Mesendoderm (in vitro differentiated cells): ENCODE data around the gene PTGER4.
A peak's percentile ranks its signal among the peaks of the same experiment; 100 is the strongest.

Experiments
- DNase-seq: peaks from one replicate; pipeline ENCODE4 v3.0.0; 2013
- H2AK5ac ChIP-seq: 2 replicates; pipeline ENCODE4 v1.6.1; 2013; ENCODE audit warnings: low read length, inconsistent platforms
- H2BK120ac ChIP-seq: 2 replicates; pipeline ENCODE4 v1.6.1; 2013; ENCODE audit warnings: low read depth, mild to moderate bottlenecking, low read length, moderate library complexity, mixed read lengths
- H2BK15ac ChIP-seq: replicated peaks from 2 replicates; pipeline ENCODE4 v1.6.1; 2013; ENCODE audit warnings: low read depth, mild to moderate bottlenecking, moderate library complexity
- H2BK5ac ChIP-seq: 2 replicates; pipeline ENCODE4 v1.6.1; 2013; ENCODE audit warnings: low read length, inconsistent platforms
- H3K18ac ChIP-seq: 2 replicates; pipeline ENCODE4 v1.6.1; 2013; ENCODE audit warnings: mild to moderate bottlenecking, low read length, mixed read lengths
- H3K23ac ChIP-seq: one replicate; pipeline ENCODE4 v1.6.1; 2013; ENCODE audit warnings: low read length
- H3K27ac ChIP-seq: 2 replicates; pipeline ENCODE4 v1.5.1; 2013; ENCODE audit warnings: low read depth, mild to moderate bottlenecking, inconsistent platforms, low read length, moderate library complexity
- H3K27me3 ChIP-seq: 2 replicates; pipeline ENCODE4 v1.6.1; 2013; ENCODE audit warnings: low read length, control low read depth, mild to moderate bottlenecking, inconsistent platforms; ENCODE audit not compliant: insufficient read depth, poor library complexity
- H3K36me3 ChIP-seq: 2 replicates; pipeline ENCODE4 v1.6.1; 2013; ENCODE audit warnings: low read length, inconsistent platforms; ENCODE audit not compliant: control insufficient read depth, insufficient read depth
- H3K4ac ChIP-seq: one replicate; pipeline ENCODE4 v1.6.1; 2013; ENCODE audit warnings: low read depth, mild to moderate bottlenecking, low read length, moderate library complexity
- H3K4me1 ChIP-seq: 2 replicates; pipeline ENCODE4 v1.6.1; 2013; ENCODE audit warnings: low read depth, low read length, inconsistent platforms; ENCODE audit not compliant: control insufficient read depth
- H3K4me2 ChIP-seq: 2 replicates; pipeline ENCODE4 v1.6.1; 2013; ENCODE audit warnings: low read length
- H3K4me3 ChIP-seq: 2 replicates; pipeline ENCODE4 v1.5.1; 2013; ENCODE audit warnings: mild to moderate bottlenecking, low read length
- H3K56ac ChIP-seq: one replicate; pipeline ENCODE4 v1.6.1; 2013; ENCODE audit warnings: low read length
- H3K79me1 ChIP-seq: 2 replicates; pipeline ENCODE4 v1.6.1; 2013; ENCODE audit warnings: low read length, inconsistent platforms
- H3K79me2 ChIP-seq: 2 replicates; pipeline ENCODE4 v1.6.1; 2013; ENCODE audit warnings: mild to moderate bottlenecking, low read length; ENCODE audit not compliant: control insufficient read depth, insufficient read depth
- H3K9ac ChIP-seq: 2 replicates; pipeline ENCODE4 v1.6.1; 2013; ENCODE audit warnings: low read length, inconsistent platforms
- H4K5ac ChIP-seq: one replicate; pipeline ENCODE4 v1.6.1; 2013; ENCODE audit warnings: low read length
- H4K8ac ChIP-seq: one replicate; pipeline ENCODE4 v1.6.1; 2013; ENCODE audit warnings: low read depth, mild to moderate bottlenecking, control low read depth, low read length, moderate library complexity
- WGBS: extraction: QIAGEN DNeasy Blood & Tissue Kit; methylation state at CpG from one replicate; pipeline ENCODE4 v1.1.7; 2013; ENCODE audit warnings: low lambda C conversion rate, missing lambda C conversion rate; ENCODE audit not compliant: insufficient coverage; ENCODE audit errors: extremely low coverage; 5-methylcytosine and 5-hydroxymethylcytosine counted together

PTGER4 gene

GRCh38 chr5:40678460-40679147 lies 1.1 kb upstream of the PTGER4 start:
- no peak overlapping the region for H2BK5ac ChIP-seq
- no peak overlapping the region for H3K18ac ChIP-seq
- H3K4me2 ChIP-seq, result peak overlapping the region; percentile 32
- H3K4ac ChIP-seq, result no peak overlapping the region
- no peak overlapping the region for H4K5ac ChIP-seq
- no peak overlapping the region for H4K8ac ChIP-seq
- H3K4me3 ChIP-seq, result peak overlapping the region; percentile 14
- peak overlapping the region; percentile 7 for H3K9ac ChIP-seq
- no peaks in the 10 kb centered on the region for H3K79me2 ChIP-seq
- H2AK5ac ChIP-seq, result no peak overlapping the region
- H3K56ac ChIP-seq, result peak overlapping the region; percentile 54
- no peak overlapping the region for H2BK120ac ChIP-seq
- DNase-seq, result no peak
- H2BK15ac ChIP-seq, result no peak overlapping the region
- peaks cover 5% of the 10 kb centered on the region for H3K4me1 ChIP-seq
- WGBS, result no CpG with 5 or more reads among the region's 12 CpGs
- H3K27me3 ChIP-seq, result peaks cover 11% of the 10 kb centered on the region
- H3K79me1 ChIP-seq, result no peaks in the 10 kb centered on the region
- H3K23ac ChIP-seq, result no peak overlapping the region
- H3K36me3 ChIP-seq, result no peaks in the 10 kb centered on the region
- no peak overlapping the region for H3K27ac ChIP-seq

GRCh38 chr5:40679148-40679912 lies 385 bp upstream of the PTGER4 start:
- Histone ChIP-seq H2BK120ac (no peak overlapping the region), H3K23ac (no peak overlapping the region), H3K79me2 (no peaks in the 10 kb centered on the region), H3K4me2 (peak overlapping the region; percentile 84), H3K18ac (no peak overlapping the region), H4K5ac (no peak overlapping the region), H2BK5ac (no peak overlapping the region), H3K4ac (no peak overlapping the region), H4K8ac (no peak overlapping the region), H3K4me1 (peaks cover 5% of the 10 kb centered on the region), H3K56ac (peak overlapping the region; percentile 83), H3K79me1 (no peaks in the 10 kb centered on the region), H2BK15ac (no peak overlapping the region), H3K27me3 (peaks cover 11% of the 10 kb centered on the region), H3K4me3 (peak overlapping the region; percentile 72), H3K9ac (peak overlapping the region; percentile 58), H3K36me3 (no peaks in the 10 kb centered on the region), H2AK5ac (no peak overlapping the region), H3K27ac (peak overlapping the region; percentile 38)
- DNase-seq, result peak; percentile 88
- no CpG with 5 or more reads among the region's 60 CpGs for WGBS

- Histone ChIP-seq H3K23ac (no peak overlapping the region), H3K56ac (no peak overlapping the region), H3K18ac (no peak overlapping the region), H2BK15ac (no peak overlapping the region), H4K8ac (no peak overlapping the region), H3K79me1 (no peaks in the 10 kb centered on the region), H3K4me1 (peaks cover 3% of the 10 kb centered on the region), H3K79me2 (no peaks in the 10 kb centered on the region), H3K4me3 (no peak overlapping the region), H2BK120ac (no peak overlapping the region), H3K36me3 (no peaks in the 10 kb centered on the region), H3K27ac (no peak overlapping the region), H3K9ac (no peak overlapping the region), H2BK5ac (no peak overlapping the region), H3K4ac (no peak overlapping the region), H3K27me3 (peaks cover 11% of the 10 kb centered on the region), H3K4me2 (peak overlapping the region; percentile 69), H2AK5ac (no peak overlapping the region), H4K5ac (no peak overlapping the region)
- no CpG with 5 or more reads among the region's 37 CpGs for WGBS
- peak; percentile 61 for DNase-seq
These were observed 1.1 kb downstream of the PTGER4 start for GRCh38 chr5:40680741-40681362.

- Histone ChIP-seq H3K4me1 (peaks cover 3% of the 10 kb centered on the region), H3K36me3 (no peaks in the 10 kb centered on the region), H3K9ac (peak overlapping the region; percentile 34), H2BK120ac (no peak overlapping the region), H3K56ac (peak overlapping the region; percentile 81), H3K27me3 (peaks cover 11% of the 10 kb centered on the region), H3K27ac (no peak overlapping the region), H2BK5ac (no peak overlapping the region), H4K5ac (no peak overlapping the region), H3K79me1 (no peaks in the 10 kb centered on the region), H3K4me3 (peak overlapping the region; percentile 16), H3K4ac (no peak overlapping the region), H2AK5ac (no peak overlapping the region), H3K23ac (peak overlapping the region; percentile 29), H2BK15ac (no peak overlapping the region), H3K4me2 (peak overlapping the region; percentile 69), H3K79me2 (no peaks in the 10 kb centered on the region), H4K8ac (no peak overlapping the region), H3K18ac (no peak overlapping the region)
- DNase-seq, result peak; percentile 46
- no CpG with 5 or more reads among the region's 67 CpGs for WGBS
These were observed 1.8 kb downstream of the PTGER4 start for GRCh38 chr5:40681363-40682153.

GRCh38 chr5:40682154-40683017 lies 2.7 kb downstream of the PTGER4 start:
- H3K4me1 ChIP-seq, result no peaks in the 10 kb centered on the region
- H2AK5ac ChIP-seq, result no peak overlapping the region
- no peak overlapping the region for H4K5ac ChIP-seq
- no peaks in the 10 kb centered on the region for H3K79me2 ChIP-seq
- no peak overlapping the region for H3K4ac ChIP-seq
- H2BK15ac ChIP-seq, result no peak overlapping the region
- H3K4me2 ChIP-seq, result no peak overlapping the region
- H3K36me3 ChIP-seq, result no peaks in the 10 kb centered on the region
- no peak overlapping the region for H3K27ac ChIP-seq
- peaks cover 11% of the 10 kb centered on the region for H3K27me3 ChIP-seq
- no CpG with 5 or more reads among the region's 16 CpGs for WGBS
- no peak overlapping the region for H3K4me3 ChIP-seq
- no peak overlapping the region for H3K9ac ChIP-seq
- H4K8ac ChIP-seq, result no peak overlapping the region
- no peak overlapping the region for H3K18ac ChIP-seq
- H3K56ac ChIP-seq, result no peak overlapping the region
- no peak for DNase-seq
- no peak overlapping the region for H2BK120ac ChIP-seq
- no peaks in the 10 kb centered on the region for H3K79me1 ChIP-seq
- no peak overlapping the region for H3K23ac ChIP-seq
- H2BK5ac ChIP-seq, result no peak overlapping the region
